ENCODE results near the gene PNMA8B. TPM values are rescaled to one million over a fixed set of nuclear protein-coding genes. Genes with fewer than 3 reads are reported as not detected.

Gene PNMA8B
- total RNA-seq, 1 experiment from 2014 or later: 1.5 TPM

- Histone ChIP-seq H4K20me1 (ENCODE audit: control insufficient read depth, insufficient read depth, insufficient read length) (no peaks in the 10 kb centered on the region), H3K27me3 (ENCODE audit: insufficient read depth, low read length) (no peaks in the 10 kb centered on the region; the same call in 1 of the 2 replicates)
These were observed 504 bp downstream of the PNMA8B start for GRCh38 chr19:46494941-46495785.

More at GRCh38 chr19:46494941-46495785, 504 bp downstream of the PNMA8B start:
- peaks cover 0 to 2% of the 10 kb centered on the region in 2 experiments; a peak in 1 of 5 replicates for H3K9me3 Mint-ChIP-seq
- H3K9ac ChIP-seq (ENCODE audit: extremely low read depth, insufficient read length, low read length): no peak overlapping the region
- no peak overlapping the region for H2AFZ ChIP-seq (ENCODE audit: low read length)
- no peak overlapping the region for H3K23ac ChIP-seq (ENCODE audit: insufficient read length, low read depth, low read length)
- no peak overlapping the region for H3K4ac ChIP-seq (ENCODE audit: low read depth, low read length)
- H3K27ac Mint-ChIP-seq: no peak overlapping the region
- H3K56ac ChIP-seq (ENCODE audit: insufficient read length, low read depth, low read length): no peak overlapping the region
- H3K14ac ChIP-seq (ENCODE audit: insufficient read depth, low read length): 0 out of 2 replicates have a peak overlapping the region, but pooled peaks have one; percentile 36
- no peaks in the 10 kb centered on the region for H3K79me1 ChIP-seq (ENCODE audit: insufficient read depth, low read depth, low read length, poor library complexity, severe bottlenecking)
- H2BK5ac ChIP-seq (ENCODE audit: insufficient read length, low read length): no peak overlapping the region
- peak; percentile 46 for DNase-seq
- H4K8ac ChIP-seq (replicated peaks; ENCODE audit: insufficient read length, low read depth, low read length): no peak overlapping the region
- no peak overlapping the region for H3T11ph ChIP-seq (ENCODE audit: low read length)
- no peak overlapping the region for H2AK5ac ChIP-seq (ENCODE audit: insufficient read length, low read length)
- no peak for TF ChIP-seq CTCF (conservative IDR thresholded peaks at IDR 0.05)
- no peak overlapping the region for H2BK120ac ChIP-seq (ENCODE audit: low read depth, low read length, poor library complexity, severe bottlenecking)
- H3K18ac ChIP-seq (ENCODE audit: insufficient read length, low read depth, low read length): no peak overlapping the region
- H3K4me1 Mint-ChIP-seq: peaks cover 4 to 27% of the 10 kb centered on the region in 2 experiments; a peak in 3 of 4 replicates
- H2BK20ac ChIP-seq (ENCODE audit: low read depth, low read length, poor library complexity, severe bottlenecking): no peak overlapping the region
- peaks cover 40% of the 10 kb centered on the region for H3K27me3 Mint-ChIP-seq (ENCODE audit: low read depth)
- no peak overlapping the region for H4K91ac ChIP-seq (ENCODE audit: insufficient read length, low read depth, low read length)
- no peak overlapping the region for H2BK15ac ChIP-seq (ENCODE audit: low read depth, low read length)
- H3K4me1 ChIP-seq (ENCODE audit: insufficient read depth, low read length): no peaks in the 10 kb centered on the region
- no peaks in the 10 kb centered on the region for H3K79me2 ChIP-seq (ENCODE audit: insufficient read depth, low read length)
- H3K23me2 ChIP-seq (ENCODE audit: insufficient read length, low read depth, low read length, poor library complexity, severe bottlenecking): peaks cover 11% of the 10 kb centered on the region
- H3K4me2 ChIP-seq (ENCODE audit: insufficient read depth, insufficient read length, low read length): peak overlapping the region; percentile 36
- peaks cover 0 to 7% (median 3%) of the 10 kb centered on the region in 3 experiments; a peak in 3 of 7 replicates for H3K36me3 Mint-ChIP-seq (ENCODE audit: insufficient read depth in 1 of 3, low read depth in 3 of 3)
- H3K27ac ChIP-seq (ENCODE audit: insufficient read length, low read depth, low read length): no peak overlapping the region
- no peak overlapping the region for H4K5ac ChIP-seq (ENCODE audit: insufficient read length, low read depth, low read length)
- H3K9me3 ChIP-seq (ENCODE audit: control insufficient read depth, low read depth, low read length): no peaks in the 10 kb centered on the region
- peak overlapping the region; percentile 44 to 70 for H3K4me3 Mint-ChIP-seq
- H2BK12ac ChIP-seq (ENCODE audit: insufficient read length, low read depth, low read length): no peak overlapping the region
- WGBS (ENCODE audit: extremely low coverage, insufficient read length, low lambda C conversion rate): no CpG with 5 or more reads among the region's 49 CpGs
